SK-N-SH (cell line): ENCODE measurements around the gene ZNF549. TPM values are rescaled to one million over a fixed set of nuclear protein-coding genes. Genes with fewer than 3 reads are reported as not detected.

ENCODE experiments used
- CTCF ChIA-PET: fragments of 300-600, 350-600 bp; formaldehyde crosslinking; extraction: SDS; loops from one replicate; lab custom pipeline; 2021; lab: Yijun Ruan, JAX
- POLR2A ChIA-PET: fragments of 350-600 bp; sonication (Branson Sonifier 250); formaldehyde crosslinking; extraction: SDS; loops from one replicate; lab custom pipeline; 2020; ENCODE audit warnings: antibody characterized with exemption, inconsistent platforms; lab: Yijun Ruan, JAX
- DNase-seq: peaks from one replicate; pipeline ENCODE4 v3.0.0; 2012
- H2AFZ ChIP-seq: fragments of 200-600 bp; sonication (generic); 2 replicates; pipeline ENCODE4 v1.8.1; 2016; ENCODE audit warnings: antibody characterized with exemption, mild to moderate bottlenecking, low read depth
- H3F3A ChIP-seq: fragments of 200-600 bp; sonication (generic); replicated peaks from 2 replicates; pipeline ENCODE3; 2016; ENCODE audit warnings: antibody characterized with exemption, mild to moderate bottlenecking; ENCODE audit not compliant: insufficient read depth
- H3K27ac ChIP-seq, 2 experiments: fragments of 200-500 bp in 1 of 2; fragments of 200-600 bp in 1 of 2; sonication (Bioruptor generic) in 1 of 2; sonication (generic), shearing (Covaris generic) in 1 of 2; 2 replicates each; pipeline versions ENCODE4 v1.5.1 to v1.6.1; 2014 to 2016; ENCODE audit warnings: low read depth in 2 of 2, inconsistent platforms in 1 of 2, low read length in 1 of 2, mild to moderate bottlenecking in 1 of 2, mixed read lengths in 1 of 2
- H3K27me3 ChIP-seq: fragments of 200-600 bp; sonication (generic), shearing (Covaris generic); 2 replicates; pipeline ENCODE4 v1.6.1; 2016; ENCODE audit warnings: mixed run types; ENCODE audit not compliant: insufficient read depth
- H3K36me3 ChIP-seq, 2 experiments: fragments of 200-500 bp in 1 of 2; fragments of 200-600 bp in 1 of 2; sonication (Bioruptor generic) in 1 of 2; sonication (generic) in 1 of 2; replicated peaks in 1 of 2; 2 replicates each; pipeline versions ENCODE3 to v1.5.1; 2014 to 2016; ENCODE audit warnings: low read length in 1 of 2, mild to moderate bottlenecking in 1 of 2; ENCODE audit not compliant: insufficient read depth in 2 of 2, control insufficient read depth in 1 of 2
- H3K4me1 ChIP-seq, 2 experiments: fragments of 200-500 bp in 1 of 2; fragments of 200-600 bp in 1 of 2; sonication (Bioruptor generic) in 1 of 2; sonication (generic), shearing (Covaris generic) in 1 of 2; 2 replicates each; pipeline versions ENCODE4 v1.5.1 to v1.6.1; 2014 to 2016; ENCODE audit warnings: low read depth in 1 of 2, low read length in 1 of 2, mixed run types in 1 of 2; ENCODE audit not compliant: insufficient read depth in 2 of 2, control insufficient read depth in 1 of 2
- H3K4me2 ChIP-seq: fragments of 200-600 bp; sonication (generic), shearing (Covaris generic); 2 replicates; pipeline ENCODE4 v1.6.1; 2017; ENCODE audit warnings: mixed run types
- H3K4me3 ChIP-seq, 2 experiments: fragments of 200-500 bp in 1 of 2; fragments of 200-600 bp in 1 of 2; sonication (Bioruptor generic) in 1 of 2; sonication (generic), shearing (Covaris generic) in 1 of 2; 2 replicates each; pipeline versions ENCODE4 v1.5.1 to v1.8.1; 2014 to 2016; ENCODE audit warnings: low read depth in 2 of 2, inconsistent platforms in 1 of 2, low read length in 1 of 2, mild to moderate bottlenecking in 1 of 2, mixed read lengths in 1 of 2, moderate library complexity in 1 of 2
- H3K79me2 ChIP-seq: fragments of 200-600 bp; sonication (generic); 2 replicates; pipeline ENCODE4 v1.8.1; 2017; ENCODE audit warnings: mild to moderate bottlenecking; ENCODE audit not compliant: insufficient read depth
- H3K9ac ChIP-seq: fragments of 200-600 bp; sonication (generic); 2 replicates; pipeline ENCODE4 v1.6.1; 2017; ENCODE audit warnings: mixed run types
- H3K9me2 ChIP-seq: fragments of 200-600 bp; sonication (generic); 2 replicates; pipeline ENCODE4 v1.6.1; 2017; ENCODE audit warnings: mixed run types
- H3K9me3 ChIP-seq: fragments of 200-600 bp; sonication (generic); 2 replicates; pipeline ENCODE4 v1.6.1; 2017; ENCODE audit warnings: mixed run types, mild to moderate bottlenecking, moderate library complexity
- H4K20me1 ChIP-seq: fragments of 200-600 bp; sonication (generic); 2 replicates; pipeline ENCODE4 v1.6.1; 2017; ENCODE audit warnings: mild to moderate bottlenecking, mixed run types; ENCODE audit not compliant: insufficient read depth
- CHD2 ChIP-seq: fragments of 150-350 bp; IDR thresholded peaks from 2 replicates; pipeline ENCODE4 v1.6.1; 2018; ENCODE audit warnings: low read length; ENCODE audit not compliant: partially characterized antibody
- ELF1 ChIP-seq: IDR thresholded peaks from 2 replicates; pipeline ENCODE4 v1.4.0; 2012
- FOSL2 ChIP-seq: IDR thresholded peaks from 2 replicates; pipeline ENCODE4 v1.4.0; 2012; ENCODE audit warnings: low read depth, mild to moderate bottlenecking, moderate library complexity, borderline replicate concordance
- FOXJ3 ChIP-seq: sonication (generic); formaldehyde crosslinking; IDR thresholded peaks from 2 replicates; pipeline ENCODE4 v1.5.1; 2020; ENCODE audit warnings: mild to moderate bottlenecking, missing genetic modification reagents
- GABPA ChIP-seq: IDR thresholded peaks from 2 replicates; pipeline ENCODE4 v1.4.0; 2012; ENCODE audit warnings: low read depth, mild to moderate bottlenecking
- IRF3 ChIP-seq: fragments of 150-350 bp; IDR thresholded peaks from 2 replicates; pipeline ENCODE4 v1.6.1; 2016; ENCODE audit warnings: mild to moderate bottlenecking, low read depth, low read length
- JUND ChIP-seq: IDR thresholded peaks from 2 replicates; pipeline ENCODE4 v1.4.0; 2012
- MAX ChIP-seq: IDR thresholded peaks from 2 replicates; pipeline ENCODE4 v1.4.0; 2012; ENCODE audit warnings: low read depth
- NFIC ChIP-seq: IDR thresholded peaks from 2 replicates; pipeline ENCODE4 v1.4.0; 2012; ENCODE audit warnings: borderline replicate concordance
- NRF1 ChIP-seq: IDR thresholded peaks from 2 replicates; pipeline ENCODE4 v1.6.1; 2012; ENCODE audit warnings: low read depth, mild to moderate bottlenecking, low read length
- RCOR1 ChIP-seq: fragments of 150-350 bp; IDR thresholded peaks from 2 replicates; pipeline ENCODE4 v1.6.1; 2017; ENCODE audit warnings: antibody characterized with exemption, low read length
- RFX5 ChIP-seq: IDR thresholded peaks from 2 replicates; pipeline ENCODE4 v1.6.1; 2012; ENCODE audit warnings: mild to moderate bottlenecking, improper control_type of control experiment, low read length
- RXRA ChIP-seq: IDR thresholded peaks from 2 replicates; pipeline ENCODE4 v1.4.0; 2012; ENCODE audit warnings: low read depth, mild to moderate bottlenecking, borderline replicate concordance
- SIN3A ChIP-seq: IDR thresholded peaks from 2 replicates; pipeline ENCODE4 v1.6.1; 2012; ENCODE audit warnings: low read depth, mild to moderate bottlenecking, low read length, moderate library complexity, borderline replicate concordance
- TEAD4 ChIP-seq: IDR thresholded peaks from 2 replicates; pipeline ENCODE4 v1.4.0; 2012; ENCODE audit warnings: mild to moderate bottlenecking, borderline replicate concordance; ENCODE audit not compliant: insufficient read depth
- WGBS: methylation state at CpG from one replicate; pipeline ENCODE4 v1.1.6; 2017; ENCODE audit warnings: low lambda C conversion rate; 5-methylcytosine and 5-hydroxymethylcytosine counted together
- polyA plus RNA-seq, 3 experiments: library from polyadenylated mRNA; depleted of rRNA; stranded (reverse); fragments of >200 nt; gene quantifications; 2 replicates each; pipeline ENCODE4 v1.2.3, GENCODE V29; 2012
- TF ChIP-seq, protein P1 (sequence below): fragments of 200-600 bp; sonication (generic); IDR thresholded peaks from 2 replicates; pipeline ENCODE4 v1.6.1; 2017; ENCODE audit warnings: antibody characterized with exemption, mild to moderate bottlenecking, moderate library complexity
- TF ChIP-seq, protein P2 (sequence below): IDR thresholded peaks from 2 replicates; pipeline ENCODE4; 2012
- TF ChIP-seq, protein P3 (sequence below): IDR thresholded peaks from 2 replicates; pipeline ENCODE4 v1.4.0; 2012; ENCODE audit warnings: low read depth, borderline replicate concordance
- TF ChIP-seq, protein P4 (sequence below): IDR thresholded peaks from 2 replicates; pipeline ENCODE4 v1.4.0; 2012; ENCODE audit warnings: low read depth, borderline replicate concordance

Gene ZNF549
- polyA plus RNA-seq, 1 of the 3 experiments (the other 2 are of a cell fraction), result 2.4 TPM

- no peak for TF ChIP-seq FOSL2
- TF ChIP-seq CHD2, result no peak
- no peak for TF ChIP-seq RCOR1
- no peak for TF ChIP-seq GABPA
- TF ChIP-seq, protein P1, sequence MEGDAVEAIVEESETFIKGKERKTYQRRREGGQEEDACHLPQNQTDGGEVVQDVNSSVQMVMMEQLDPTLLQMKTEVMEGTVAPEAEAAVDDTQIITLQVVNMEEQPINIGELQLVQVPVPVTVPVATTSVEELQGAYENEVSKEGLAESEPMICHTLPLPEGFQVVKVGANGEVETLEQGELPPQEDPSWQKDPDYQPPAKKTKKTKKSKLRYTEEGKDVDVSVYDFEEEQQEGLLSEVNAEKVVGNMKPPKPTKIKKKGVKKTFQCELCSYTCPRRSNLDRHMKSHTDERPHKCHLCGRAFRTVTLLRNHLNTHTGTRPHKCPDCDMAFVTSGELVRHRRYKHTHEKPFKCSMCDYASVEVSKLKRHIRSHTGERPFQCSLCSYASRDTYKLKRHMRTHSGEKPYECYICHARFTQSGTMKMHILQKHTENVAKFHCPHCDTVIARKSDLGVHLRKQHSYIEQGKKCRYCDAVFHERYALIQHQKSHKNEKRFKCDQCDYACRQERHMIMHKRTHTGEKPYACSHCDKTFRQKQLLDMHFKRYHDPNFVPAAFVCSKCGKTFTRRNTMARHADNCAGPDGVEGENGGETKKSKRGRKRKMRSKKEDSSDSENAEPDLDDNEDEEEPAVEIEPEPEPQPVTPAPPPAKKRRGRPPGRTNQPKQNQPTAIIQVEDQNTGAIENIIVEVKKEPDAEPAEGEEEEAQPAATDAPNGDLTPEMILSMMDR, result no peak
- TF ChIP-seq, protein P2, sequence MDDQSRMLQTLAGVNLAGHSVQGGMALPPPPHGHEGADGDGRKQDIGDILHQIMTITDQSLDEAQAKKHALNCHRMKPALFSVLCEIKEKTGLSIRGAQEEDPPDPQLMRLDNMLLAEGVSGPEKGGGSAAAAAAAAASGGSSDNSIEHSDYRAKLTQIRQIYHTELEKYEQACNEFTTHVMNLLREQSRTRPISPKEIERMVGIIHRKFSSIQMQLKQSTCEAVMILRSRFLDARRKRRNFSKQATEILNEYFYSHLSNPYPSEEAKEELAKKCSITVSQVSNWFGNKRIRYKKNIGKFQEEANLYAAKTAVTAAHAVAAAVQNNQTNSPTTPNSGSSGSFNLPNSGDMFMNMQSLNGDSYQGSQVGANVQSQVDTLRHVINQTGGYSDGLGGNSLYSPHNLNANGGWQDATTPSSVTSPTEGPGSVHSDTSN, result no peak
Measured at GRCh38 chr19:57506163-57506562, 21.0 kb upstream of the ZNF549 start (continued).

DNA sequence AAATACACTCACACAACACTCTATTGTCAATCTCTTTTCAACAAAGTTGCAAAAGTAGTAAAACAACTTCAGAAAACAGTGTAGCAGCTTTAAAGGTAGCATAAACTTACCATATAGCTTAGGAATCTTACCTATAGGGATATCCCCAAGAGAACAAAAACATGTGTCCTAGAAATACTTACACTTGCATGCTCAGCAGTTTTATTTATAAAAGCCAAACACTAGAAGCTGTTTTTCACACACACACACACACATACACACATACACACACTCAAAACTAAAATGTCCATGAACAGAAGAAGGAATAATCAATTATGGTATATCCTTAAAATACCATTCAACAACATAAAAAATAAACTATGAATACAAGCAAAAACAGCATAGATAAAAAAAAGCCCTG is 15.7 kb upstream of the ZNF549 start:
- ChIA-PET POLR2A (no interaction called here), CTCF (no interaction called here)
- Histone ChIP-seq H3K9me3 (peaks cover 27% of the 10 kb centered on the region), H4K20me1 (no peaks in the 10 kb centered on the region), H3K27ac (no peak overlapping the region), H2AFZ (no peak overlapping the region), H3K27me3 (no peaks in the 10 kb centered on the region), H3F3A (peaks cover 13% of the 10 kb centered on the region), H3K79me2 (no peaks in the 10 kb centered on the region), H3K9ac (no peak overlapping the region), H3K36me3 (peaks cover 28 to 69% of the 10 kb centered on the region in 2 experiments), H3K4me2 (no peak overlapping the region), H3K4me1 (no peaks in the 10 kb centered on the region), H3K4me3 (no peak overlapping the region), H3K9me2 (no peaks in the 10 kb centered on the region)
- TF ChIP-seq NFIC (no peak), ELF1 (no peak), NRF1 (no peak)
- TF ChIP-seq, protein P2, result no peak
- DNase-seq, result no peak

DNA sequence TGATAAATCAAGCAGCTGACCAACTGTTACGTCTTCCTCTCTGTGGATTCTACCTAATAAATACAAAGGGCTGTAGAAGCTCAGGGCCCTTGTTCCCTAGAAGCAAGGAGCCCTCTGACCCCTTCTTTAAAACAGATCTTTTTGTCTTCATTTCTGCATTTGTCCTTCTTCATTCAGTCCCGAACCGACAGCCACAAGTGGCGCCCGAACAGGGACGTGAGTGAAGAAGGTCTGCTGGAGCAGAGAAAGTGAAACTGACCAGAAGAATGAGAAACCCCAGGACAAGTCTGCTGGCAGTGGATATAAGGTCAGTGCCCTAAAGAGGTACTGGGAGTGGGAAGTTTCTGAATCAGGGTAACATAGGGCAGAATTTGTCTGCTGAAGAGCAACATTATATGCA is 14.3 kb upstream of the ZNF549 start:
- Histone ChIP-seq H3K4me3 (no peak overlapping the region; a peak in 1 of 4 replicates), H3K4me2 (no peak overlapping the region), H3F3A (peaks cover 13% of the 10 kb centered on the region), H3K27ac (no peak overlapping the region), H3K9me3 (peaks cover 27% of the 10 kb centered on the region), H4K20me1 (no peaks in the 10 kb centered on the region), H3K4me1 (no peaks in the 10 kb centered on the region), H3K79me2 (no peaks in the 10 kb centered on the region), H3K9me2 (no peaks in the 10 kb centered on the region), H2AFZ (no peak overlapping the region), H3K36me3 (peaks cover 17 to 65% of the 10 kb centered on the region in 2 experiments), H3K27me3 (no peaks in the 10 kb centered on the region), H3K9ac (no peak overlapping the region)
- ChIA-PET CTCF (no interaction called here), POLR2A (no interaction called here)
- WGBS, result 77% methylated on average over 6 of the region's 6 CpGs
- no peak for DNase-seq
- TF ChIP-seq, protein P3, sequence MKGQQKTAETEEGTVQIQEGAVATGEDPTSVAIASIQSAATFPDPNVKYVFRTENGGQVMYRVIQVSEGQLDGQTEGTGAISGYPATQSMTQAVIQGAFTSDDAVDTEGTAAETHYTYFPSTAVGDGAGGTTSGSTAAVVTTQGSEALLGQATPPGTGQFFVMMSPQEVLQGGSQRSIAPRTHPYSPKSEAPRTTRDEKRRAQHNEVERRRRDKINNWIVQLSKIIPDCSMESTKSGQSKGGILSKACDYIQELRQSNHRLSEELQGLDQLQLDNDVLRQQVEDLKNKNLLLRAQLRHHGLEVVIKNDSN, result no peak
- TF ChIP-seq NFIC (no peak), RXRA (no peak), FOXJ3 (CRISPR knock-in tag) (no peak), TEAD4 (no peak), MAX (no peak), IRF3 (no peak), GABPA (no peak), CHD2 (no peak), SIN3A (no peak), JUND (no peak), RFX5 (no peak)
- TF ChIP-seq, protein P4, sequence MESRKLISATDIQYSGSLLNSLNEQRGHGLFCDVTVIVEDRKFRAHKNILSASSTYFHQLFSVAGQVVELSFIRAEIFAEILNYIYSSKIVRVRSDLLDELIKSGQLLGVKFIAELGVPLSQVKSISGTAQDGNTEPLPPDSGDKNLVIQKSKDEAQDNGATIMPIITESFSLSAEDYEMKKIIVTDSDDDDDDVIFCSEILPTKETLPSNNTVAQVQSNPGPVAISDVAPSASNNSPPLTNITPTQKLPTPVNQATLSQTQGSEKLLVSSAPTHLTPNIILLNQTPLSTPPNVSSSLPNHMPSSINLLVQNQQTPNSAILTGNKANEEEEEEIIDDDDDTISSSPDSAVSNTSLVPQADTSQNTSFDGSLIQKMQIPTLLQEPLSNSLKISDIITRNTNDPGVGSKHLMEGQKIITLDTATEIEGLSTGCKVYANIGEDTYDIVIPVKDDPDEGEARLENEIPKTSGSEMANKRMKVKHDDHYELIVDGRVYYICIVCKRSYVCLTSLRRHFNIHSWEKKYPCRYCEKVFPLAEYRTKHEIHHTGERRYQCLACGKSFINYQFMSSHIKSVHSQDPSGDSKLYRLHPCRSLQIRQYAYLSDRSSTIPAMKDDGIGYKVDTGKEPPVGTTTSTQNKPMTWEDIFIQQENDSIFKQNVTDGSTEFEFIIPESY, result no peak
